Mucosa of stomach (tissue), 1 donor: ENCODE results near the gene TRMT10B.

Experiments
- H3K27me3 ChIP-seq: one replicate; pipeline ENCODE4 v1.7.0; 2013; ENCODE audit warnings: mild to moderate bottlenecking, low read length; ENCODE audit not compliant: control insufficient read depth, insufficient read depth
- H3K36me3 ChIP-seq: one replicate; pipeline ENCODE4 v1.7.0; 2013; ENCODE audit warnings: low read length; ENCODE audit not compliant: control insufficient read depth, insufficient read depth
- H3K4me1 ChIP-seq: one replicate; pipeline ENCODE4 v1.7.0; 2013; ENCODE audit warnings: mild to moderate bottlenecking, low read length; ENCODE audit not compliant: control insufficient read depth, insufficient read depth
- H3K4me3 ChIP-seq: one replicate; pipeline ENCODE4 v1.7.0; 2013; ENCODE audit warnings: low read length
- H3K9ac ChIP-seq: one replicate; pipeline ENCODE4 v1.7.0; 2013; ENCODE audit warnings: mild to moderate bottlenecking, low read length, moderate library complexity
- H3K9me3 ChIP-seq: one replicate; pipeline ENCODE4 v1.7.0; 2013; ENCODE audit warnings: mild to moderate bottlenecking, low read length, moderate library complexity; ENCODE audit not compliant: control insufficient read depth
- donor health status: Pancreatic carcinoma.

TRMT10B gene

DNA sequence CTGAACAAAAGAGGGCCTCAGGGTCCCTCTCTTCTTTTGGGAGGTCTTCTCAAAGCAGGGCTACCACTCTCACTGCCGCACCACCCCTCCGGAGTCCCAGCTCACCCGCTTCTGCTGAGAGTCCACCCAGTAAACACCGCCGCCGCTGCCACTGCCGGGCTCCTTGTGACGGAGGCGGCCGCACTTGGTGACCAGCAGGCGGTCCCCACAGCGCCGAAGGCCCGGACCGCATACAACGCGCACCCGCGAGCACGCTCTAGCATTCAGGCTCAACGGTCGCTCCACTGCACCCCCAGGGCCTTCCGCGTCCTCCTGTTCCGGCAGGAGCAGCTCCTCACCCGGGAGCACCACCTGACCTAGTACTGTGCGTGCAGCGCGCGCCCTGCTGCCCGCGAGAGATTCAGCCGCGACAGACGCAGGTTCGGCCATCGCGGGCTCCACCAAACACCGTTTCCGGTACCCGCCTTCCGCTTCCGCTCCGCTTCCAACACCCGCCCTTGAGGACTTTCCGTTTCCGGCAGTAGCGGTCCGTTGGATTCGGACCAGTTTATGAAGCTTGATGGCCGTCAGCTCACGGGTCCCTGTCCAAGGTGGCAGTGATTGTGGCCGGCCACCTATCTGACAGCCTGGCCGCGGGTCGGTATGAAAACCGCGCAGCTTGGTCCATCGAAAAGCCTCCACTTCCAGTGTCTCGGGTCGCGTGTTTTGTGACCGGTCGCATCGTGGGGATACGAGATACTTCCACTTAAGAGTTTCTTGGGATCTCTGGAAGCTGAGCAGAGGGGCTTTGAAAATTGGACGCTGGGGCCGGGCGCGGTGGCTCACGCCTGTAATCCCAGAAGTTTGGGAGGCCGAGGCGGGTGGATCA is 31.2 kb downstream of the TRMT10B start, which contains the start of gene EXOSC3:
EXOSC3 (minus strand) TSS at position 449 of the 868 bp plus-strand sequence; CDS start at position 429, 20 bp downstream.
- peak within 1 kb of the TSS; percentile 85 for H3K4me3 ChIP-seq
- no peaks in the 10 kb centered on the region for H3K9me3 ChIP-seq
- peak within 1 kb of the TSS; percentile 77 for H3K9ac ChIP-seq
- H3K4me1 ChIP-seq = peaks cover 8% of the 10 kb centered on the region
- H3K36me3 ChIP-seq = no peaks in the 10 kb centered on the region
- peaks cover 9% of the 10 kb centered on the region for H3K27me3 ChIP-seq

DNA sequence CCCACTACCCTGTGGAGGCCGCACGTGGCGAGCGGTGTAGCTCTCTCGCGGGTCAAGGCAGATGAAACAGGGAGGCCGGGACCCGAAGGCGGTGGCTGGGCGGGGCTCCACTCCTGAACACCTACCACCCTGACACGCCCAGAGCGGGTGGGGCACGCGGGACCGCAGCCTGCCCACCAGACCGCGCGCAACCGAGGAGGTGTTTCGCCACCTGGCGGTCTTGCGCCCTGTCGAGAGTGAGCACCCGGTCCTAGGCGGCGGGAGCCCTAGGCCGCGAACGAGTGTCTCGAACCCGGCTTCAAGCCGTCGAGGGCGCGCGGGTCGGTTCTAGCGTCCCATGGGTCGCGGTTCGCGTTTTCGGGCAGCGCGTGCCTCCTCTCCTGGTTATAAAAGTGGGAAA is 33.5 kb downstream of the TRMT10B start:
- Histone ChIP-seq H3K36me3 (no peaks in the 10 kb centered on the region), H3K9me3 (no peaks in the 10 kb centered on the region), H3K27me3 (peaks cover 9% of the 10 kb centered on the region), H3K4me3 (no peak overlapping the region), H3K4me1 (peaks cover 8% of the 10 kb centered on the region), H3K9ac (no peak overlapping the region)

DNA sequence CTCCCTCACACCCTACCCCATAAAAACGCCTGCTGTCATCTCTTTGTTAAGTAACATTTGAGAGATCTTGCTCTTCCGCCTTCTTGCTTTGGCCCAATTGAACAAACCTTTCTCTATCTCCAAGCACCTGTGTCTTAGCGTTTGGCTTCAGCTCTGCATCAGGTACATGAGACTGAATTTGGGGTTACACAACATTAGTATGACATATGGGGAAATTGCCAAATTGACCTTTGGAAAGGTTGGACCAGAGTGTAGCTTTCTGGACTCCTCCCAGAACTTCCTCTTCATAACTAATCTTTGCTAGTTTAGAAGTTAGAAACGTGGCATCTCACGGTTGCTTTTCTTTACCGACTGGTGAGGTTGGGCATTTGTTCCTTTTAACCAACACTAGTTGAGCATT is 34.7 kb downstream of the TRMT10B start:
- Histone ChIP-seq H3K27me3 (peaks cover 9% of the 10 kb centered on the region), H3K4me1 (peaks cover 8% of the 10 kb centered on the region), H3K36me3 (no peaks in the 10 kb centered on the region), H3K4me3 (no peak overlapping the region), H3K9me3 (no peaks in the 10 kb centered on the region), H3K9ac (no peak overlapping the region)

DNA sequence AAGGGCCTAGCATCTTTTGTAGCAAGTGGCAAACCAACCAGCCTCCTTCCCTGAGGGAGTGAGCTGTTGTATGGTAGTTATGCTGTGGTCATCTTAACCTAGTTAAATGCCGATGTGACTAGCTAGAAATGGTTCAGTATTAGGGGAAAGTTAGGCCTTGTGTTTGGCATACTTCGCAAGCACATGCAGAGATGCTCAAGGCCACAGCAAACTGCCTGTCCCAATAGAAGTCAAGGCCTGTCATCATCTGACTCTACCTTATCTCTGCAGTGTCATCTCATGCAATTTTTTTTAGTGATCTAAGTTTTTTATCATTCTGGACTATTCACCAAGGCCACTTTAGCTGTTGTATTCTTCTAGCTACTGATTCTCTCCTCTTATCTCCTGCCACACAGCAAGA is 36.5 kb downstream of the TRMT10B start:
- Histone ChIP-seq H3K4me3 (no peak overlapping the region), H3K36me3 (no peaks in the 10 kb centered on the region), H3K27me3 (peaks cover 9% of the 10 kb centered on the region), H3K9ac (no peak overlapping the region), H3K9me3 (no peaks in the 10 kb centered on the region), H3K4me1 (no peaks in the 10 kb centered on the region)

DNA sequence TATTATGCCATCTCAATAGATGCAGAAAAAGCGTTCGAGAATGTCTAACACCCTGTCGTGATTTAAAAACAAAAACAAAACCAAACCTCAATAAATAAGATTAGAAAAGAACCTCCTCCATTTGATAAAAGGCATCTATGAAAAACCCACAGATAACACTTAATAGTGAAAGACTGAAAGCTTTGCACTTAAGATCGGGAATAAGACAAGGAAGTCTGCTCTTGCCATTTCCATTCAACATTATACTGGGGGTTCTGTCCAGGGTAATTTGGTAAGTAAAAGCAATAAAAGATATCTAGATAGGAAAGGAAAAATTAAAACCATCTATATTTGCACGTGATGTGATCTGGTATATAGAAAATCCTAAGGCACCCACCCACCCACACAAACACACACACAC is 38.5 kb downstream of the TRMT10B start:
- Histone ChIP-seq H3K9ac (no peak overlapping the region), H3K4me3 (no peak overlapping the region), H3K27me3 (peaks cover 3% of the 10 kb centered on the region), H3K9me3 (no peaks in the 10 kb centered on the region), H3K4me1 (no peaks in the 10 kb centered on the region), H3K36me3 (no peaks in the 10 kb centered on the region)

DNA sequence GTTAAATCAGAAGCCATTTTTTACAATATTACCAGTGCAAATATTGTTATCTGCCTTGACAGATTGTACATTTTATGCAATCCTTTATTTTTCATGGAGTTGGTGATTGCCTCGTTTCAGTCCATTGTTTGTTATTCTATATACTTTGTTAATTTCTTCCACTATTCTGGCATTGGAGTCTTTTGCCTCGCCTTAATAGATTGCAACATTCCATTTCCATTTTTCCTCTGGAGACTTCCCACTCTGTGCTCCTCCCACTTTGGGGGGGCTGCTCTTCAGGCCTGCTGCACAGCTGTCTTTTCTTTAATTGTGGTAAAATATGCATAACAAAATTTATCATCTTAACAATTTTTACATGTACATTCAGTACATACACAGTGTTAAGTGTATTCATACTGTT is 42.6 kb downstream of the TRMT10B start:
- no peak overlapping the region for H3K4me3 ChIP-seq
- H3K36me3 ChIP-seq = no peaks in the 10 kb centered on the region
- H3K9me3 ChIP-seq = no peaks in the 10 kb centered on the region
- no peaks in the 10 kb centered on the region for H3K4me1 ChIP-seq
- no peaks in the 10 kb centered on the region for H3K27me3 ChIP-seq
- H3K9ac ChIP-seq = no peak overlapping the region

DNA sequence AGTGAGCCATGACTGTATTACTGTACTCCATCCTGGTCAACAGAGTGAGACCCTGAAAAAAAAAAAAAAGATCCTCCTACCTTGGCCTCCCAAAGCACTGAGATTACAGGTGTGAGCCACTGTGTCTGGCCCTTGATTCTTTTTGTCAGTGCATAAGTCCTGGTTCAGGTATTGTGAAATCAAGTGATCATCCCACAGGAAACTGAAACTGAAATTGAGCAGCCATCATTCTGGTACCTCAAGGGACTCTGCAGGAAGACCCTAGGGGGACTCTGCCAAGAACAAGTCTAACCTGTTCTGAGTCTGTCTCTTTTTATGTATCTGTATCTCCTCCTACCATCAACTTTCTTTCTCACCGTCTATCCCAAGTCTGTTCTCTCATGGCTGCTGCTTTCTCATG is 45.1 kb downstream of the TRMT10B start:
- no peaks in the 10 kb centered on the region for H3K36me3 ChIP-seq
- H3K4me1 ChIP-seq = peaks cover 14% of the 10 kb centered on the region
- H3K9ac ChIP-seq = no peak overlapping the region
- H3K9me3 ChIP-seq = no peaks in the 10 kb centered on the region
- no peaks in the 10 kb centered on the region for H3K27me3 ChIP-seq
- H3K4me3 ChIP-seq = no peak overlapping the region

DNA sequence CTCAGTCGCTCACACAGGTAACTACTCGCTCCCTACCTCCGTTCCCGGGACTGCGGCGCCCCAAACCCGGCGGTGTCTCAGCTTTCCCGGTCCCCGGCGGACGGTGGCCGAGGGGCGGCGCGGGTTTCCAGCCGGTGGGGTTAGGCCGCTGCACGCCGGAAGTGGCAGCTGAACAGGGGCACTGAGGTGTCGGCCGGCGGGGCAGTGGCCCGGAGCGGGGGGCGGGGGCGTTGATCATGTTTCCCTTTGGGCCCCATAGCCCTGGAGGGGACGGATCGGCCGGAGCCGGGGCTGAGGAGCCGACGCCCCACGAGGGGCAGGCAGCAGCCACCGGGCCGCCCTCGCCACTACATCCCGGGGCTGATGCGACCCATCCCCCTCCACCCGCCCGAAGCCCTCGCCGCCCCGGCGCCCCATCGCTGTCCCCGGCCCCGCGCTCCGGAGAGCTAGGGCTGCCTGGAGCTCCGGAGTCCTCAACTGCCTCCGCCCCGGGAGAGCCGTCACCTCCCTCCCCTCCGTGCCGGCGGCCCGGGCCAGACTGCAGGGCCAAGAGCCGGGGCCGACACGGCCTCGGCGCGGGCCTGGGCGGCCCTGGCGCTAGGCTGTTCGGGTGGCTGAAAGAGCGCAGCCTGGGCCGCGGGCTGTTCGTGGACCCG is 47.2 kb downstream of the TRMT10B start, which contains the start of gene DCAF10:
DCAF10 (plus strand) TSS at position 167 of the 656 bp plus-strand sequence; CDS start at position 237, 70 bp downstream.
- peaks cover 14% of the 10 kb centered on the region for H3K4me1 ChIP-seq

DNA sequence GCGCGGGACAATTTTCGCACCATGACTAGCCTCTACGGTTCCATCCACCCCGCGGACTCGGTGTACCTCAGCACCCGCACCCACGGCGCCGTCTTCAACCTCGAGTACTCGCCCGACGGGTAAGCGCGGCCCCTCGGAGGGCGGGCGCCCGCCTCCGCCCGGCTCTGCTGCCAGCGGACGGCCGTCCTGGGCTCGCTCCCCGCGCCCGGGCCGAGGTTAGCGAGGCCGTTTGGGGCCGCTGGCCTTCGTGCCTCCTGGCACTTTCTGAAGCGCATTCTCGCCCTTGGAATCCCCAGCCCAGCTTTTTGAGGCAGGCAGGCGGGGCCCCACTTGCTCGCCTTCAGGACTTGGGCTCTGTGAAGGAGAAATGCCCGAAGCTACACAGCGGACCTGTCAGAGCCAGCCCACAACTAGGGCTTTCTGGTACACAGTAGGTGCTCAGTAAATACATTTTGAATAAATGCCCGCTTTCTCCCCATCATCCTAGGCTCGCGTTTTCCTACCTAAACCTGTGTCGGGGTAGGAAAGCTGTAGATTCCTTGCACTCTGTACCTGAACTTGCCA is 47.8 kb downstream of the TRMT10B start:
- Histone ChIP-seq H3K4me1 (peaks cover 14% of the 10 kb centered on the region), H3K36me3 (no peaks in the 10 kb centered on the region), H3K27me3 (no peaks in the 10 kb centered on the region), H3K9me3 (no peaks in the 10 kb centered on the region), H3K9ac (peak overlapping the region; percentile 80), H3K4me3 (peak overlapping the region; percentile 54)

More for the DNA sequence above, 47.2 kb downstream of the TRMT10B start, which contains the start of gene DCAF10:
- Histone ChIP-seq H3K27me3 (no peaks in the 10 kb centered on the region), H3K9me3 (no peaks in the 10 kb centered on the region), H3K36me3 (no peaks in the 10 kb centered on the region), H3K4me3 (peak within 1 kb of the TSS; percentile 54), H3K9ac (peak within 1 kb of the TSS; percentile 80)

DNA sequence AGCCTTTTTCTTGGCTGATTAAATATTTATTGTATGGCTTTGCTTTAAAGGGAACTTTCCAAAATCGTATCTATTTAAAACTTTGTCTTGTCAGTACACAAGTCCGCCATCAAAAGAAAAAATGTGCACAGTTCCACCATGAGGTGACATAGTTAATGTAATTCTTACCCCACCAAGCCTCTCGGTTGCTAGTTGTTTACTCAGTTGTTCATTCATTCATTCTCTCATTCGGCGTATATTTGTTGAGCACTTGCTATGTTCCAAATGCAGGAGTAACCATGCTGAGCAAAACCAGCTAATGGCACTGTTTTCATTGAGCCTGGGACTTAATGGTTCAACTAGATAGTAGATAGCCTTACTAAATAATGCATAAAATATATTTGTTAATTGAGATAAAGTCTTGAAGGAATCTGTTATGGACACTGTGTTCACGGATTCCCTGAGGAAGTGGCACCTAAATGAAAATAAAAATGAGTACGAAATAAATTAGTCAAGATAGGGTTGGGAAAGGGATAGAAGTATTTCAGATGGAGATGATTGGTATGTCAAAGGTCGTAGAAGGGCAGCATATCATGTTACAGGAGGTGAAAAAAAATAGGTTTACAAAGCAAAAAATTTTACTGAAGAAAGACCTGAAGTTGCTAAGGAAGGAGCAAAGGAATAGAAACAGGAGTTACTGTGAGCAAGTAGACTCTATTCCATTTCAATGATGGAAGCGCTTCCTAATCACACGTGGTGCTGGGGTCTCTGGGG is 48.5 kb downstream of the TRMT10B start:
- H3K4me1 ChIP-seq = peaks cover 14% of the 10 kb centered on the region
- H3K9me3 ChIP-seq = no peaks in the 10 kb centered on the region
- peak overlapping the region; percentile 80 for H3K9ac ChIP-seq
- H3K4me3 ChIP-seq = peak overlapping the region; percentile 54
- H3K27me3 ChIP-seq = no peaks in the 10 kb centered on the region
- no peaks in the 10 kb centered on the region for H3K36me3 ChIP-seq

DNA sequence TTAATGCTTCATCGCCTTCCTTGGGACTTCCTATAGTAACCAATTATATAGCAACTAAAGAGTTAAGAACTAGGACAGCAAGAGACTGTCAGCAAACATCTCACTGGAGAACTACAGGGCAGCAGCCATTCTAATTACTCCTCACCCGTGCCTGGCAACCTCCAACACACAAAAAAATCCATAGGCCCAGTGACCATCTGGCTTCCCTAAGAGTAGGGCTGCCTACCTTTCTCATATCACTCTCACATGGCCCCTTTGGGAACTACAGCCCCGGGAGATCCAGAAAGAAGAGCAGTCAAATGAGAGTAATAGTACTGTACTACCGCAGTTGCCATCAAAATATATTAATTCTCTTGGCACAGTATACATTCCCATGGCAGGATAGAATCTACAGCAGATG is 52.7 kb downstream of the TRMT10B start:
- Histone ChIP-seq H3K36me3 (no peaks in the 10 kb centered on the region), H3K9ac (no peak overlapping the region), H3K27me3 (no peaks in the 10 kb centered on the region), H3K4me3 (no peak overlapping the region), H3K9me3 (no peaks in the 10 kb centered on the region), H3K4me1 (peaks cover 14% of the 10 kb centered on the region)
